RWPE1 (cell line): ENCODE data around the gene DSCAML1.

Experiments used
- CTCF ChIA-PET: fragments of 350-600 bp; sonication (Branson Sonifier 250); formaldehyde crosslinking; extraction: SDS; loops from one replicate; lab custom pipeline; 2021; lab: Yijun Ruan, JAX
- POLR2A ChIA-PET: fragments of 400-600 bp; formaldehyde crosslinking; extraction: SDS; loops from one replicate; lab custom pipeline; 2020; ENCODE audit warnings: antibody characterized with exemption; ENCODE audit not compliant: low non-redundant PET; lab: Yijun Ruan, JAX
- DNase-seq: peaks from one replicate; pipeline ENCODE4 v3.0.0; 2012; ENCODE audit warnings: low spot score
- H3K27ac ChIP-seq: fragments of 450-650 bp; 2 replicates; pipeline ENCODE4 v1.5.1; 2017
- CTCF ChIP-seq: fragments of 450-650 bp; conservative IDR thresholded peaks from 2 replicates; pipeline ENCODE4 v1.5.1; 2017; ENCODE audit warnings: low read depth, mild to moderate bottlenecking

The DSCAML1 gene

GRCh38 chr11:117538263-117539135 is 258.5 kb downstream of the DSCAML1 start:
- no peak for TF ChIP-seq CTCF
- no peak overlapping the region for H3K27ac ChIP-seq
- no peak for DNase-seq
- POLR2A ChIA-PET = no interaction called here
- CTCF ChIA-PET = no interaction called here

GRCh38 chr11:117535850-117536411 is 261.1 kb downstream of the DSCAML1 start:
- H3K27ac ChIP-seq = no peak overlapping the region
- CTCF ChIA-PET = no interaction called here
- no peak for TF ChIP-seq CTCF
- POLR2A ChIA-PET = no interaction called here
- DNase-seq = no peak

GRCh38 chr11:117535201-117535849 is 261.7 kb downstream of the DSCAML1 start:
- H3K27ac ChIP-seq = no peak overlapping the region
- ChIA-PET CTCF (no interaction called here), POLR2A (no interaction called here)
- no peak for TF ChIP-seq CTCF
- DNase-seq = no peak

- no peak for TF ChIP-seq CTCF
- ChIA-PET CTCF (interaction anchor here (0.6 kb wide), 2 partner anchors 9 to 49 kb away, joined by 3 to 4 read pairs; no protein-coding TSS in a partner anchor), POLR2A (no interaction called here)
- no peak overlapping the region for H3K27ac ChIP-seq
- DNase-seq = no peak
Observed at GRCh38 chr11:117532568-117532967, 264.4 kb downstream of the DSCAML1 start.

- TF ChIP-seq CTCF = no peak
- no peak for DNase-seq
- CTCF ChIA-PET = no interaction called here
- no peak overlapping the region for H3K27ac ChIP-seq
- POLR2A ChIA-PET = no interaction called here
Observed at GRCh38 chr11:117529816-117530215, 267.2 kb downstream of the DSCAML1 start.

GRCh38 chr11:117528097-117528721 is 268.8 kb downstream of the DSCAML1 start:
- no peak for DNase-seq
- ChIA-PET CTCF (interaction anchor here (0.6 to 0.8 kb wide), 2 partner anchors 24 to 27 kb away, joined by 3 to 5 read pairs; no protein-coding TSS in a partner anchor), POLR2A (no interaction called here)

More at GRCh38 chr11:117528097-117528721, 268.8 kb downstream of the DSCAML1 start:
- TF ChIP-seq CTCF = no peak
- H3K27ac ChIP-seq = no peak overlapping the region
